ENCODE results near the gene ESAM.

Gene ESAM

GRCh38 chr11:124739479-124740276 is 22.4 kb downstream of the ESAM start, which contains the start of gene NRGN:
NRGN (plus strand) TSS chr11:124739942; CDS start chr11:124740085, 143 bp downstream.
- peak within 1 kb of the TSS; percentile 55 for H3K4me3 ChIP-seq (ENCODE audit: low read length)
- peak; percentile 70 for DNase-seq (ENCODE audit: low read depth, low spot score)

- DNase-seq (ENCODE audit: low read depth, low spot score): peak; percentile 27
- peak overlapping the region; percentile 55 for H3K4me3 ChIP-seq (ENCODE audit: low read length)
Measured at GRCh38 chr11:124738713-124739478, 23.2 kb downstream of the ESAM start.

GRCh38 chr11:124737638-124738305 is 24.3 kb downstream of the ESAM start:
- no peak for DNase-seq (ENCODE audit: low read depth, low spot score)
- H3K4me3 ChIP-seq (ENCODE audit: low read length): no peak overlapping the region

GRCh38 chr11:124736736-124737135 is 25.4 kb downstream of the ESAM start:
- H3K4me3 ChIP-seq (ENCODE audit: low read length): no peak overlapping the region
- DNase-seq (ENCODE audit: low read depth, low spot score): no peak

- DNase-seq (ENCODE audit: low read depth, low spot score): no peak
- H3K4me3 ChIP-seq (ENCODE audit: low read length): no peak overlapping the region
Measured at GRCh38 chr11:124732230-124732629, 29.9 kb downstream of the ESAM start.

GRCh38 chr11:124729571-124729970 is 32.5 kb downstream of the ESAM start:
- DNase-seq (ENCODE audit: low read depth, low spot score): no peak
- H3K4me3 ChIP-seq (ENCODE audit: low read length): no peak overlapping the region

- no peak overlapping the region for H3K4me3 ChIP-seq (ENCODE audit: low read length)
- DNase-seq (ENCODE audit: low read depth, low spot score): no peak
Measured at GRCh38 chr11:124728134-124728533, 34.0 kb downstream of the ESAM start.

GRCh38 chr11:124727474-124727873 is 34.6 kb downstream of the ESAM start:
- DNase-seq (ENCODE audit: low read depth, low spot score): no peak
- H3K4me3 ChIP-seq (ENCODE audit: low read length): no peak overlapping the region

- no peak for DNase-seq (ENCODE audit: low read depth, low spot score)
- no peak overlapping the region for H3K4me3 ChIP-seq (ENCODE audit: low read length)
Measured at GRCh38 chr11:124725719-124726105, 36.4 kb downstream of the ESAM start.

- DNase-seq (ENCODE audit: low read depth, low spot score): peak; percentile 29
- no peak overlapping the region for H3K4me3 ChIP-seq (ENCODE audit: low read length)
Measured at GRCh38 chr11:124724979-124725718, 36.9 kb downstream of the ESAM start.

GRCh38 chr11:124722176-124722575 is 39.9 kb downstream of the ESAM start:
- H3K4me3 ChIP-seq (ENCODE audit: low read length): no peak overlapping the region
- no peak for DNase-seq (ENCODE audit: low read depth, low spot score)

- DNase-seq (ENCODE audit: low read depth, low spot score): no peak
- H3K4me3 ChIP-seq (ENCODE audit: low read length): no peak overlapping the region
Measured at GRCh38 chr11:124719534-124719933, 42.6 kb downstream of the ESAM start.

- H3K4me3 ChIP-seq (ENCODE audit: low read length): no peak overlapping the region
- DNase-seq (ENCODE audit: low read depth, low spot score): no peak
Measured at GRCh38 chr11:124718801-124719200, 43.3 kb downstream of the ESAM start.

- no peak overlapping the region for H3K4me3 ChIP-seq (ENCODE audit: low read length)
- peak; percentile 56 for DNase-seq (ENCODE audit: low read depth, low spot score)
Measured at GRCh38 chr11:124717786-124718651, 44.1 kb downstream of the ESAM start.

- no peak for DNase-seq (ENCODE audit: low read depth, low spot score)
- no peak overlapping the region for H3K4me3 ChIP-seq (ENCODE audit: low read length)
Measured at GRCh38 chr11:124717421-124717785, 44.7 kb downstream of the ESAM start.

GRCh38 chr11:124716591-124716990 is 45.5 kb downstream of the ESAM start:
- DNase-seq (ENCODE audit: low read depth, low spot score): no peak
- H3K4me3 ChIP-seq (ENCODE audit: low read length): no peak overlapping the region

GRCh38 chr11:124712392-124712791 is 49.7 kb downstream of the ESAM start:
- no peak overlapping the region for H3K4me3 ChIP-seq (ENCODE audit: low read length)
- no peak for DNase-seq (ENCODE audit: low read depth, low spot score)

- H3K4me3 ChIP-seq (ENCODE audit: low read length): no peak overlapping the region
- DNase-seq (ENCODE audit: low read depth, low spot score): no peak
Measured at GRCh38 chr11:124707829-124708228, 54.3 kb downstream of the ESAM start.
